DOHH2 (cell line): ENCODE measurements around the gene LEMD1.

Experiments
- CTCF ChIP-seq: fragments of 200-600 bp; sonication (generic); IDR thresholded peaks from one replicate; pipeline ENCODE4 v1.5.1; 2014; ENCODE audit warnings: antibody characterized with exemption, mild to moderate bottlenecking, low read depth, low read length; ENCODE audit not compliant: poor library complexity, severe bottlenecking
- EZH2phosphoT487 ChIP-seq: fragments of 200-600 bp; sonication (generic); IDR thresholded peaks from 2 replicates; pipeline ENCODE4 v1.6.1; 2017; ENCODE audit warnings: borderline replicate concordance, mild to moderate bottlenecking, antibody characterized with exemption, low read length, moderate library complexity, mixed read lengths

DNA sequence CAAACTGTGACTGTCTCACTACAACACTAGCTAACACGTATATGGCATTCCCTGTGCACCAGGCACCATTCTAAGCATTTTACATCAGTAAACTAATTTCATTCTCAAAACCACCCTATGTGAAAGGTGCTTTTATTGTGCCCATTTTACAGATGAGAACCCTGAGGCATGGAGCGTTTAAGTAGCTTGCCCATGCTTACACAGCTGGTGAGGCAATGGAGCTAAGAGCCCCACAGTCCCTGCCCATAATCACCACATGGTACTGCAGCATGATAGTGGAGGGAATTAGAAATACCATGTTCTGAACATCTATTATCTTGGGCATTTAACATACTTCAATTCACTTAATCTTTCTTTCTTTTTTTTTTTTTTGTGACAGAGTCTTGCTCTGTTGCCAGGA, 34.0 kb downstream of the LEMD1 start:
- TF ChIP-seq CTCF = no peak
- no peak for TF ChIP-seq EZH2phosphoT487
